Skin epidermis (tissue), 12 donors: ENCODE measurements around the gene HOXB3.

Experiments
- H3K27ac ChIP-seq, 21 experiments: fragments of 200-600 bp; sonication (generic) in 11 of 21; one replicate each; pipeline ENCODE4 v1.5.0; 2020; ENCODE audit warnings: mild to moderate bottlenecking in 3 of 21, inconsistent platforms in 2 of 21, moderate library complexity in 2 of 21
- H3K4me3 ChIP-seq, 7 experiments: fragments of 200-600 bp; sonication (generic) in 2 of 7; one replicate each; pipeline ENCODE4 v1.5.0; 2020; ENCODE audit warnings: inconsistent platforms in 2 of 7, mild to moderate bottlenecking in 2 of 7, moderate library complexity in 1 of 7

HOXB3 gene

GRCh38 chr17:48615047-48615962 is 25.3 kb upstream of the HOXB3 start, which contains the start of gene HOXB8:
TSS of gene HOXB8 (minus strand) at chr17:48615292. CDS start at chr17:48614704, 588 bp downstream.
- Histone ChIP-seq H3K27ac (peak within 1 kb of the TSS in 3 of 21 experiments; percentile 43 to 94 (median 56)), H3K4me3 (peak within 1 kb of the TSS in 4 of 7 experiments; percentile 6 to 47 (median 13))

GRCh38 chr17:48613862-48614694 is 24.0 kb upstream of the HOXB3 start:
- peak overlapping the region in 4 of 7 experiments; percentile 6 to 47 (median 13) for H3K4me3 ChIP-seq
- peak overlapping the region in 4 of 21 experiments; percentile 43 to 94 (median 69) for H3K27ac ChIP-seq

- Histone ChIP-seq H3K27ac (peak overlapping the region in 5 of 21 experiments; percentile 34 to 95 (median 82)), H3K4me3 (peak overlapping the region; percentile 0 to 56 (median 46))
These were observed 23.0 kb upstream of the HOXB3 start for GRCh38 chr17:48612854-48613691.

GRCh38 chr17:48612456-48612853 is 22.4 kb upstream of the HOXB3 start:
- Histone ChIP-seq H3K4me3 (peak overlapping the region in 6 of 7 experiments; percentile 0 to 56 (median 46)), H3K27ac (peak overlapping the region in 5 of 21 experiments; percentile 33 to 95 (median 82))

GRCh38 chr17:48611681-48612455 is 21.8 kb upstream of the HOXB3 start:
- H3K27ac ChIP-seq = peak overlapping the region in 9 of 21 experiments; percentile 9 to 95 (median 63)
- H3K4me3 ChIP-seq = peak overlapping the region in 6 of 7 experiments; percentile 0 to 56 (median 46)

- Histone ChIP-seq H3K4me3 (peak overlapping the region; percentile 31 to 56 (median 46)), H3K27ac (peak overlapping the region in 12 of 21 experiments; percentile 40 to 95 (median 70))
These were observed 21.2 kb upstream of the HOXB3 start for GRCh38 chr17:48611213-48611612.

GRCh38 chr17:48610282-48611211 is 20.5 kb upstream of the HOXB3 start, which contains the start of gene HOXB7:
TSS of gene HOXB7 (minus strand) at chr17:48611017. CDS start at chr17:48610918, 99 bp downstream.
- H3K4me3 ChIP-seq = peak within 1 kb of the TSS; percentile 31 to 56 (median 46)
- H3K27ac ChIP-seq = peak within 1 kb of the TSS in 19 of 21 experiments; percentile 27 to 95 (median 63)

- H3K27ac ChIP-seq = peak overlapping the region in 13 of 21 experiments; percentile 27 to 95 (median 74)
- H3K4me3 ChIP-seq = peak overlapping the region; percentile 31 to 56 (median 46)
These were observed 19.8 kb upstream of the HOXB3 start for GRCh38 chr17:48609759-48610281.

GRCh38 chr17:48609033-48609432 is 19.0 kb upstream of the HOXB3 start:
- H3K4me3 ChIP-seq = no peak overlapping the region
- H3K27ac ChIP-seq = no peak overlapping the region

GRCh38 chr17:48608494-48608834 is 18.4 kb upstream of the HOXB3 start:
- no peak overlapping the region for H3K27ac ChIP-seq
- H3K4me3 ChIP-seq = no peak overlapping the region

- H3K27ac ChIP-seq = no peak overlapping the region
These were observed 17.0 kb upstream of the HOXB3 start for GRCh38 chr17:48606892-48607614.

GRCh38 chr17:48605991-48606891 is 16.2 kb upstream of the HOXB3 start:
- Histone ChIP-seq H3K4me3 (no peak overlapping the region), H3K27ac (no peak overlapping the region)

More at GRCh38 chr17:48606892-48607614, 17.0 kb upstream of the HOXB3 start:
- H3K4me3 ChIP-seq = no peak overlapping the region

- H3K27ac ChIP-seq = peak overlapping the region in 3 of 21 experiments; percentile 53 to 80 (median 75)
These were observed 15.4 kb upstream of the HOXB3 start for GRCh38 chr17:48605409-48605919.

GRCh38 chr17:48604770-48605329 is 14.8 kb upstream of the HOXB3 start, which contains the start of gene HOXB6:
TSS of gene HOXB6 (minus strand) at chr17:48604986. CDS start at chr17:48598150, 6,836 bp downstream.
- peak within 1 kb of the TSS in 3 of 7 experiments; percentile 24 to 25 (median 25) for H3K4me3 ChIP-seq
- peak within 1 kb of the TSS in 6 of 21 experiments; percentile 15 to 80 (median 39) for H3K27ac ChIP-seq

More at GRCh38 chr17:48605409-48605919, 15.4 kb upstream of the HOXB3 start:
- H3K4me3 ChIP-seq = no peak overlapping the region
